K562 (cell line): Measurements from ENCODE around the gene CARS2. TPM values are rescaled to one million over a fixed set of nuclear protein-coding genes. Genes with fewer than 3 reads are reported as not detected.

ENCODE experiments used
- CBFA2T2 ChIP-seq: fragments of 450-650 bp; conservative IDR thresholded peaks from 2 replicates; pipeline ENCODE4 v1.6.1; 2017; ENCODE audit warnings: mild to moderate bottlenecking
- CCNT2 ChIP-seq: IDR thresholded peaks from 2 replicates; pipeline ENCODE4 v1.6.1; 2011; ENCODE audit warnings: borderline replicate concordance, low read depth, mild to moderate bottlenecking, moderate library complexity, mixed read lengths, low read length; ENCODE audit not compliant: insufficient read length; ENCODE audit errors: extremely low read depth
- CREB1 ChIP-seq, 2 experiments: sonication (generic) in 1 of 2; formaldehyde crosslinking in 1 of 2; IDR thresholded peaks; 2 replicates each; pipeline versions ENCODE4 v1.6.1 to v1.8.0; 2012 to 2022; ENCODE audit warnings: inconsistent platforms in 1 of 2, mild to moderate bottlenecking in 1 of 2, missing genetic modification reagents in 1 of 2, moderate library complexity in 1 of 2
- CTCF ChIP-seq, 3 experiments: IDR thresholded peaks in 2 of 3; conservative IDR thresholded peaks in 1 of 3; 2 replicates each; pipeline ENCODE4 v1.5.1; 2011 to 2012; ENCODE audit warnings: low read length in 3 of 3, mild to moderate bottlenecking in 3 of 3, control low read depth in 2 of 3, improper control_type of control experiment in 1 of 3, inconsistent platforms in 1 of 3, low read depth in 1 of 3, mixed read lengths in 1 of 3, moderate library complexity in 1 of 3; ENCODE audit not compliant: insufficient read depth in 2 of 3
- CUX1 ChIP-seq: fragments of 200-800 bp; sonication (Bioruptor generic); IDR thresholded peaks from 2 replicates; pipeline ENCODE4 v1.6.1; 2016; ENCODE audit warnings: missing genetic modification characterization, missing compliant biosample characterization
- EP400 ChIP-seq: fragments of 450-650 bp; IDR thresholded peaks from 2 replicates; pipeline ENCODE4 v1.6.1; 2017; ENCODE audit warnings: antibody characterized with exemption, mild to moderate bottlenecking, moderate library complexity
- HDAC6 ChIP-seq: IDR thresholded peaks from 2 replicates; pipeline ENCODE4 v1.6.1; 2012; ENCODE audit warnings: low read depth, mild to moderate bottlenecking, control low read depth, inconsistent platforms, low read length, moderate library complexity
- MAZ ChIP-seq, 2 experiments: fragments of 450-650 bp in 1 of 2; sonication (generic) in 1 of 2; formaldehyde crosslinking; IDR thresholded peaks in 1 of 2; conservative IDR thresholded peaks in 1 of 2; 2 replicates each; pipeline versions ENCODE4 v1.4.0 to v1.5.0; 2020; ENCODE audit warnings: mild to moderate bottlenecking in 1 of 2, missing genetic modification reagents in 1 of 2
- MXD1 ChIP-seq: fragments of 250-450 bp; sonication (Bioruptor Pico); IDR thresholded peaks from 2 replicates; pipeline ENCODE4 v1.8.0; 2021; ENCODE audit warnings: borderline replicate concordance, mild to moderate bottlenecking, moderate library complexity; ENCODE audit not compliant: poor library complexity, severe bottlenecking
- MXI1 ChIP-seq: IDR thresholded peaks from 2 replicates; pipeline ENCODE4 v1.6.1; 2011; ENCODE audit warnings: low read depth, mild to moderate bottlenecking, improper control_type of control experiment, low read length
- NFRKB ChIP-seq: fragments of 450-650 bp; IDR thresholded peaks from 2 replicates; pipeline ENCODE4 v1.6.1; 2016; ENCODE audit warnings: low read depth
- PML ChIP-seq: IDR thresholded peaks from 2 replicates; pipeline ENCODE4 v1.6.1; 2012; ENCODE audit warnings: low read length, inconsistent platforms
- RB1 ChIP-seq: fragments of 450-650 bp; IDR thresholded peaks from 2 replicates; pipeline ENCODE4 v1.6.1; 2017; ENCODE audit warnings: low read depth, mild to moderate bottlenecking
- RFX1 ChIP-seq: fragments of 450-650 bp; IDR thresholded peaks from 2 replicates; pipeline ENCODE4 v1.6.1; 2016; ENCODE audit warnings: mild to moderate bottlenecking, moderate library complexity
- SIN3B ChIP-seq: fragments of 450-650 bp; IDR thresholded peaks from 2 replicates; pipeline ENCODE4 v1.6.1; 2017; ENCODE audit warnings: low read depth, mild to moderate bottlenecking, moderate library complexity
- SUPT5H ChIP-seq: fragments of 450-650 bp; IDR thresholded peaks from 2 replicates; pipeline ENCODE4 v1.6.1; 2016
- U2AF1 ChIP-seq: fragments of 200-400 bp; formaldehyde crosslinking; optimal IDR thresholded peaks from 2 replicates; pipeline ENCODE3; 2017; ENCODE audit warnings: mild to moderate bottlenecking, low read depth, low read length, moderate library complexity
- ZNF24 ChIP-seq: fragments of 450-650 bp; IDR thresholded peaks from 2 replicates; pipeline ENCODE4 v1.6.1; 2016
- polyA plus RNA-seq, 8 experiments: library from polyadenylated mRNA; depleted of rRNA in 4 of 8; stranded (reverse) in 5 of 8; unstranded in 3 of 8; fragments of >200 nt; fragmentation: Nextera tagmentation in 2 of 8; fragmentation: Illumina TruSeq in 1 of 8; extraction: Ambion mirVana in 2 of 8; extraction: Trizol in 1 of 8; gene quantifications; 2 replicates each; pipeline versions ENCODE4 v1.2.1 to v1.2.3, GENCODE V29; 2011 to 2014; ENCODE audit warnings: inconsistent platforms in 1 of 8, missing spikeins in 1 of 8
- total RNA-seq, 7 experiments: library from RNA; depleted of rRNA in 6 of 7; stranded (reverse); fragments of >200 nt in 6 of 7; fragmentation: Illumina TruSeq in 2 of 7; extraction: Trizol in 2 of 7; gene quantifications; 2 replicates each; pipeline versions ENCODE4 v1.2.1 to v1.2.3, GENCODE V29; 2011 to 2021; ENCODE audit warnings: low replicate concordance in 1 of 7

Gene CARS2
- total and polyA plus RNA-seq, 9 of the 15 experiments (the other 6 are each of a cell fraction or from before 2014, with no cell fraction given): 1.7 to 37.4 (median 30.5) TPM

- 0 out of 2 replicates have a peak, but pooled peaks have one; percentile 40 for TF ChIP-seq RB1
- TF ChIP-seq U2AF1: no peak
- peak; percentile 56; the same call in 1 of the 2 replicates for TF ChIP-seq PML
- peak; percentile 96 for TF ChIP-seq RFX1
- TF ChIP-seq EP400: peak; percentile 68; the same call in 1 of the 2 replicates
- TF ChIP-seq CCNT2: peak; percentile 64
- TF ChIP-seq MXD1 (CRISPR knock-in tag): no peak
- peak; percentile 82 for TF ChIP-seq MXI1
- TF ChIP-seq HDAC6: no peak
- no peak for TF ChIP-seq ZNF24
- no peak; a peak in 1 of 4 replicates for TF ChIP-seq MAZ (CRISPR knock-in tag; conservative IDR thresholded peaks at IDR 0.05 in 1 of 2, IDR thresholded peaks at IDR 0.05 in 1 of 2)
- no peak for TF ChIP-seq CBFA2T2
- TF ChIP-seq SIN3B: peak; percentile 48; the same call in 1 of the 2 replicates
- TF ChIP-seq CTCF (IDR thresholded peaks at IDR 0.05 in 2 of 3, conservative IDR thresholded peaks at IDR 0.05 in 1 of 3; ENCODE audit: insufficient read depth in 2 of 3, low read depth in 1 of 3, low read length in 3 of 3): no peak
- no peak for TF ChIP-seq CREB1 (IDR thresholded peaks at IDR 0.05)
- TF ChIP-seq CREB1 (CRISPR knock-in tag; IDR thresholded peaks at IDR 0.05): 0 out of 2 replicates have a peak, but pooled peaks have one; percentile 28
- no peak for TF ChIP-seq CUX1 (CRISPR knock-in tag)
- peak; percentile 53 for TF ChIP-seq NFRKB
- peak; percentile 87 for TF ChIP-seq SUPT5H
Measured at GRCh38 chr13:110712081-110712848, 6.3 kb upstream of the CARS2 start (continued).
